H1 (cell line): Measurements from ENCODE around the gene PTPRR.

Experiments used
- ASH2L ChIP-seq: fragments of 200-600, 300-600 bp; sonication (generic); IDR thresholded peaks from one replicate; pipeline ENCODE4 v1.7.1; 2017; ENCODE audit warnings: low read length
- CREB1 ChIP-seq: IDR thresholded peaks from 2 replicates; pipeline ENCODE4 v1.6.1; 2012; ENCODE audit warnings: inconsistent platforms
- KDM1A ChIP-seq: fragments of 200-600, 300-600 bp; sonication (generic); IDR thresholded peaks from 2 replicates; pipeline ENCODE4 v1.7.1; 2016; ENCODE audit warnings: mild to moderate bottlenecking, low read length, borderline replicate concordance
- NRF1 ChIP-seq: IDR thresholded peaks from 2 replicates; pipeline ENCODE4 v1.6.1; 2011; ENCODE audit warnings: mild to moderate bottlenecking, low read depth, low read length, improper control_type of control experiment
- POLR2A ChIP-seq, 2 experiments: IDR thresholded peaks; 1 replicate in 1 of 2; 2 replicates in 1 of 2; pipeline ENCODE4 v1.6.1; 2011; ENCODE audit warnings: low read depth in 2 of 2, low read length in 2 of 2, mild to moderate bottlenecking in 2 of 2; ENCODE audit errors: control extremely low read depth in 1 of 2
- POLR2AphosphoS5 ChIP-seq: IDR thresholded peaks from 2 replicates; pipeline ENCODE4 v1.6.1; 2011; ENCODE audit warnings: low read depth, low read length
- TBP ChIP-seq: IDR thresholded peaks from 2 replicates; pipeline ENCODE4 v1.6.1; 2011; ENCODE audit warnings: low read depth, low read length, improper control_type of control experiment
- USF2 ChIP-seq: IDR thresholded peaks from 2 replicates; pipeline ENCODE4 v1.6.1; 2011; ENCODE audit warnings: low read length, improper control_type of control experiment
- TF ChIP-seq, protein P1 (sequence below), 3 experiments: IDR thresholded peaks; 1 replicate in 2 of 3; 2 replicates in 1 of 3; pipeline versions ENCODE4 v1.5.1 to v1.6.1; 2011; ENCODE audit warnings: low read length in 3 of 3, mild to moderate bottlenecking in 3 of 3, inconsistent platforms in 2 of 3, low read depth in 1 of 3, moderate library complexity in 1 of 3; ENCODE audit not compliant: insufficient read depth in 1 of 3; ENCODE audit errors: control extremely low read depth in 1 of 3
- TF ChIP-seq, protein P2 (sequence below): IDR thresholded peaks from 2 replicates; pipeline ENCODE4 v1.6.1; 2012; ENCODE audit warnings: low read length, inconsistent platforms
- TF ChIP-seq, protein P3 (sequence below): IDR thresholded peaks from 2 replicates; pipeline ENCODE4 v1.6.1; 2012; ENCODE audit warnings: inconsistent platforms
- TF ChIP-seq, protein P4 (sequence below): IDR thresholded peaks from 2 replicates; pipeline ENCODE4 v1.6.1; 2011; ENCODE audit warnings: low read depth, mild to moderate bottlenecking, low read length; ENCODE audit not compliant: insufficient read depth

DNA sequence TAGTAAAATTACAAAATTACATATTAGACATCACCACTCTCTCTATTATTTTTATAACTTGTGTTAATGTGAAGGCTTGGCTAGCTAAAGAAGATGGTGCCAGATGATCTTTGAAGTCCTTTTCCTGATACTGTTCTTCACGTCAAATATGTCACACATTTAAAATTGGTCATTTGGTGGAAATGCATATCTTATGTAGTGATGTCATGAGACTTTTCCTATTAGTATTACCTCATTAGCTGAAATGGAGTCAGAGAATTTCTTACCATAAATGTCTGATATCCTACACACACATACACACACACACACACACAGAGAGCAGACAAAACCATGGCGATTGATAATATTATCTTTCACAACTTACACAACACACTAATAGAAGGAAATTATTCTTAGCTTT, 158.5 kb downstream of the PTPRR start:
- TF ChIP-seq CREB1 = no peak
- no peak for TF ChIP-seq POLR2AphosphoS5
- TF ChIP-seq, protein P1, sequence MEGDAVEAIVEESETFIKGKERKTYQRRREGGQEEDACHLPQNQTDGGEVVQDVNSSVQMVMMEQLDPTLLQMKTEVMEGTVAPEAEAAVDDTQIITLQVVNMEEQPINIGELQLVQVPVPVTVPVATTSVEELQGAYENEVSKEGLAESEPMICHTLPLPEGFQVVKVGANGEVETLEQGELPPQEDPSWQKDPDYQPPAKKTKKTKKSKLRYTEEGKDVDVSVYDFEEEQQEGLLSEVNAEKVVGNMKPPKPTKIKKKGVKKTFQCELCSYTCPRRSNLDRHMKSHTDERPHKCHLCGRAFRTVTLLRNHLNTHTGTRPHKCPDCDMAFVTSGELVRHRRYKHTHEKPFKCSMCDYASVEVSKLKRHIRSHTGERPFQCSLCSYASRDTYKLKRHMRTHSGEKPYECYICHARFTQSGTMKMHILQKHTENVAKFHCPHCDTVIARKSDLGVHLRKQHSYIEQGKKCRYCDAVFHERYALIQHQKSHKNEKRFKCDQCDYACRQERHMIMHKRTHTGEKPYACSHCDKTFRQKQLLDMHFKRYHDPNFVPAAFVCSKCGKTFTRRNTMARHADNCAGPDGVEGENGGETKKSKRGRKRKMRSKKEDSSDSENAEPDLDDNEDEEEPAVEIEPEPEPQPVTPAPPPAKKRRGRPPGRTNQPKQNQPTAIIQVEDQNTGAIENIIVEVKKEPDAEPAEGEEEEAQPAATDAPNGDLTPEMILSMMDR (IDR thresholded peaks at IDR 0.05; ENCODE audit: control extremely low read depth in 1 of 3, insufficient read depth in 1 of 3, low read depth in 1 of 3, low read length in 3 of 3) = no peak
- TF ChIP-seq KDM1A = no peak
- TF ChIP-seq, protein P2, sequence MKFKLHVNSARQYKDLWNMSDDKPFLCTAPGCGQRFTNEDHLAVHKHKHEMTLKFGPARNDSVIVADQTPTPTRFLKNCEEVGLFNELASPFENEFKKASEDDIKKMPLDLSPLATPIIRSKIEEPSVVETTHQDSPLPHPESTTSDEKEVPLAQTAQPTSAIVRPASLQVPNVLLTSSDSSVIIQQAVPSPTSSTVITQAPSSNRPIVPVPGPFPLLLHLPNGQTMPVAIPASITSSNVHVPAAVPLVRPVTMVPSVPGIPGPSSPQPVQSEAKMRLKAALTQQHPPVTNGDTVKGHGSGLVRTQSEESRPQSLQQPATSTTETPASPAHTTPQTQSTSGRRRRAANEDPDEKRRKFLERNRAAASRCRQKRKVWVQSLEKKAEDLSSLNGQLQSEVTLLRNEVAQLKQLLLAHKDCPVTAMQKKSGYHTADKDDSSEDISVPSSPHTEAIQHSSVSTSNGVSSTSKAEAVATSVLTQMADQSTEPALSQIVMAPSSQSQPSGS = no peak
- TF ChIP-seq TBP = no peak
- no peak for TF ChIP-seq NRF1
- TF ChIP-seq POLR2A (IDR thresholded peaks at IDR 0.05; ENCODE audit: control extremely low read depth in 1 of 2, low read depth in 2 of 2, low read length in 2 of 2) = no peak
- TF ChIP-seq, protein P3, sequence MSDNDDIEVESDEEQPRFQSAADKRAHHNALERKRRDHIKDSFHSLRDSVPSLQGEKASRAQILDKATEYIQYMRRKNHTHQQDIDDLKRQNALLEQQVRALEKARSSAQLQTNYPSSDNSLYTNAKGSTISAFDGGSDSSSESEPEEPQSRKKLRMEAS = no peak
- TF ChIP-seq USF2 = no peak
- TF ChIP-seq, protein P4, sequence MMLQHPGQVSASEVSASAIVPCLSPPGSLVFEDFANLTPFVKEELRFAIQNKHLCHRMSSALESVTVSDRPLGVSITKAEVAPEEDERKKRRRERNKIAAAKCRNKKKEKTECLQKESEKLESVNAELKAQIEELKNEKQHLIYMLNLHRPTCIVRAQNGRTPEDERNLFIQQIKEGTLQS = no peak
- TF ChIP-seq ASH2L = no peak
